GM10847 (cell line): ENCODE data around the gene ITSN1.

ENCODE experiments used
- POLR2A ChIP-seq: IDR thresholded peaks from 2 replicates; pipeline ENCODE4 v1.6.1; 2011; ENCODE audit not compliant: insufficient read length; ENCODE audit errors: extremely low read depth

Gene ITSN1

GRCh38 chr21:33664135-33664534 is 21.8 kb downstream of the ITSN1 start:
- TF ChIP-seq POLR2A, result no peak

DNA sequence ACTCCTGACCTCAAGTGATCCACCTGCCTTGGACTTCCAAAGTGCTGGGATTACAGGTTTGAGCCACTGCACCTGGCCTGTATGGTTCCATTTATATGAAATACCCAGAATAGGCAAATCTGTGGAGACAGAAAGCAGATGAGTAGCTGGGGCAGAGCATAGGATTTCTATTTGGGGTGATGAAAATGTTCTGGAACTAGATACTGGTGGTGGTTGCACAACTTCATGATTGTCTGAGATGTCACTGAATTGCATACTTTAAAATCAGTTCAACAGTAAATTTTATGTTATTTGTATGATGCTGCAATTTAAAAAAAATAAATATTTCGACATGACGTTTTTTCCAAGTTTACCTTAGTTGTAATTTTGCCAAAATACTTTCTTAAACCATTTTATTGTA is 23.9 kb downstream of the ITSN1 start:
- no peak for TF ChIP-seq POLR2A

- TF ChIP-seq POLR2A, result no peak
These were observed 25.3 kb downstream of the ITSN1 start for GRCh38 chr21:33667636-33668035.

- no peak for TF ChIP-seq POLR2A
These were observed 25.9 kb downstream of the ITSN1 start for GRCh38 chr21:33668180-33668579.

DNA sequence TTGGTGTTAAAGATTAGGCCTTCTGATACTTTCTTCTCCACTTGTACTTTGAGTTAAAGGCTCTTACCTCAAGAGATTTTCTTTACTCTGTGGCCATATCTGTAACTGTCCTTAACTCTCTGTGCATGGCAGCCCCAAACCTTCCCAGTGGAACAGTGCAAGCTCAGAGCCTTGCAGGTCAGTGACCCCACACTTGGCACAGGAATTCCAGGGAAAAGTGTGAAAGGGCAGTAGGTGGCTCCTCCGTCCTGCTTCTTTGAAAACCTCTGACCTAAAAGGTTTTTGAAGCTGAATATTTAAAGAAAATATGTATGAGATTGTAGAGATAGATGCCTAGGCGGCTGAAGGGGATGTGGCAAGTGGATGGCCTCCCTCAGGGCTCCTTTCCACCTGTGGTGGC is 26.3 kb downstream of the ITSN1 start:
- no peak for TF ChIP-seq POLR2A

DNA sequence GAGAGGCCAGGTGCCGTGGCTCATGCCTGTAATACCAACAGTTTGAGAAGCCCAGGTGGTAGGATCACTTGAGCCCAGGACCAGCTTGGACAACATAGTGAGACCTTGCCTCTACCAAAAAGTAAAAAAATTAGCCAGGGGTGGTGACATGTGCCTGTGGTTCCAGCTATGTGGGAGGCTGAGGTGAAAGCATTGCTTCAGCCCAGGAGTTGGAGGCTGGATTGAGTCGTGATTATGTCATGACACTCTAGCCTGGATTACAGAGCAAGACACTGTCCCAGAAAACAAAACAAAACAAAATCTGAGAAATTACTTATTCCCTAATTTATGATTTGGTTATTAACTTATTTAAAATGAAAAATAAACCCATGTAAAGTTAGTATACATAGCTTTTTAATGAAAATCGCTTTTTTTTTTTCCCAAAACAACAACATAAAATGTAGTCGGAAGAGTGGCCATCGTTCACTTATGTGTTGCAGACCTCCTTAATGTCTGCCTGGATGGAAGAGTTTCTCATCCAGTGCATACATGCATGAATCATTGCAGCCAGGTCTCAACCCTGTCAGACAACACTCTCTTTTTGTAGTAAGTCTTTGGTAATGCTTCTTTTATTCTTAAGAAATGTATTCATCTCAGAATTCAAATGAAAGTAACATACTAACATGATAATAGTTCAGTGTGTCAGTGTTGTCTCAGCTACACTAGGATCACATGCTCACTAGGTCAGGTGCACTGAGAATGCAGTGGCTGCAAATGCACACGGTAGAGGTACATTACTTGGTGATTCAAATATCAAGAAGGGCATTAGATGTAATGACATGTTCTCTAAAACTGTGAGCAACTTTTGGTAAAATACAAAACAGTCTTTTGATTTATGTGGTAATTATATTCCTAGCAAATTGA is 28.0 kb downstream of the ITSN1 start:
- TF ChIP-seq POLR2A, result no peak

DNA sequence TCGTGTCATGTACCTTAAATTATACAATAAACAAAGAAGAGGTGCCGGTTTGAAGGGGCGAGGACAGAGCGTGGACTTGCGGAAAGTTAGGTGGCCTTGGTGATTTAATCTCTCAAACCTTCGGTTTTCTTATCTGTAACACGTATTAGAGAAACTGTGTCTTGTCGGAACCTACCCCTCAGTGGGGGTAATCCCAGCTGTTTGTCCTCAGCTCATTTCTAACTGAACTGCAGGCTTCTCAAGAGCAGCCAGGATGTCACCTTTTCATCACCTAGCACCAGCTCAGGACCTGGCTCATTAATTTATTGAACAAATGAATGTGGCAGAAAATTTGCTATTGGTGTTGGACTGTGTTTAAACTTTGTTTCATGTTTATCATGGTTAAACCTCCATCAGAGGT is 31.2 kb downstream of the ITSN1 start:
- TF ChIP-seq POLR2A, result no peak

DNA sequence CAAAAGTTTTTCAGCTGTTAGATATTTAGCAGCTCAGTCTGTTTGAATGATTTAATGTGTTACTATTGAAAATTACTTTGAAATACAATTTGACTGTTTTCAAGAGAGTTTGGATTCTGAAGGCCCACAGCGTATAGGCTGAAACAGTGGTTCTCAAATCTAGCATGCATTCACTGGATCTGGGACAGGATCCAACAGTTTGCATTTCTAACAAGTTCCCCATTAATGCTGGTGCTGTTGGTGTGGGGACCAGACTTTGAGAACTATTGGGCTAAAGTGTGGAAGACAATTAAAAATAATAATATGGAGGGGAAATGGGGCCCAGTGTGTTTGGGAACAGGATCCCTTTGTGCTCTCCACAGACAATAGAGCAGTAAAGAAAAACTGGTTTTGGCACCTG is 31.9 kb downstream of the ITSN1 start:
- TF ChIP-seq POLR2A, result no peak

- no peak for TF ChIP-seq POLR2A
These were observed 35.1 kb downstream of the ITSN1 start for GRCh38 chr21:33677450-33677849.

GRCh38 chr21:33680870-33681269 is 38.6 kb downstream of the ITSN1 start:
- no peak for TF ChIP-seq POLR2A

DNA sequence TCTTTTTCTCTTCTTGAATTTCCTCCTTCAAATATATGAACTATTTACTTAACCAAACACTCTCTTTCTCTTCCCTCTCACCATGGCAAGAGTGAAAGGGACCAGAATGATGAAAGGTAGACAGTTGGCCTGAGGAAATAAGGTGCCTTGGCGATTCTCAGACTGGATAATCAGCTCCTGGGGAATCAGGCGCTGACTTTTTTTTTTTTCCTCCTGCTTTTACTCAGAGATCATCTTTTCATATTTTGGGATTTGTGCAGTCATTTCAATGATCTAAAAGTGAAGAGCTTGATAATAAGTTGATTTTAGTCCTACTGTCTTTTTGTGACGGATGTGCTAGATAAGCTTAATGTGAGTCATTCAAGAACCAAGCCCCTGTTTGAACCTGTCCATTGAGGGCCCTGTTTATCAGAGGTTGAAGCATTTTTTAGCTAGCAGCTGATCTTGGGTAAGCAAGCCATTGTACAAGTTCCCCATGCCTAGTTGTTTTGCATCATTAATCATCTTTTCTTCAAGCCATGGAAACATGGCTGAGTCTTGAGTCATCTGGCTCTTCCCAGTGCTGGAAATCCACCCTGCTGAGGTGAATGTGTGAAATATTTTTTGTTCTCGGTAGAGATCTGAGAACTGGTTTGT is 40.8 kb downstream of the ITSN1 start:
- TF ChIP-seq POLR2A, result no peak

DNA sequence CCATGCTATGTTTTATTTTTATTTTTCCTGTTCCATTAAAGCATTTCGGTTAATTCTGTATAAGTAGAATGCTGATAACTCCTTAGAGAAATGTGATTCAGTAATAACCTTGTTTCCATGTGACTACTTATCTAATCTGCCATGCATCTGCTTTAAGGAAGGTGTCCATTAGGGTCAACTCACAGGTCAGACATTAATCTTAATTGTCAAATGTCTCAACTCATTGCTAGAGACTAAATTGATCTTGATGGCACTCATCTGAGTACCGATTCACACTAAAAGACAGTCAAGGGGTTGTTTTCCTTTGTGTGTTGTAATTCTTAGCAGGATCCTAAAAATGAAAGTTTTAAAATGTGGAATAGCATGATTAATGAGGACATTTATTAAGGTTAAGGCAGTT is 41.8 kb downstream of the ITSN1 start:
- no peak for TF ChIP-seq POLR2A

DNA sequence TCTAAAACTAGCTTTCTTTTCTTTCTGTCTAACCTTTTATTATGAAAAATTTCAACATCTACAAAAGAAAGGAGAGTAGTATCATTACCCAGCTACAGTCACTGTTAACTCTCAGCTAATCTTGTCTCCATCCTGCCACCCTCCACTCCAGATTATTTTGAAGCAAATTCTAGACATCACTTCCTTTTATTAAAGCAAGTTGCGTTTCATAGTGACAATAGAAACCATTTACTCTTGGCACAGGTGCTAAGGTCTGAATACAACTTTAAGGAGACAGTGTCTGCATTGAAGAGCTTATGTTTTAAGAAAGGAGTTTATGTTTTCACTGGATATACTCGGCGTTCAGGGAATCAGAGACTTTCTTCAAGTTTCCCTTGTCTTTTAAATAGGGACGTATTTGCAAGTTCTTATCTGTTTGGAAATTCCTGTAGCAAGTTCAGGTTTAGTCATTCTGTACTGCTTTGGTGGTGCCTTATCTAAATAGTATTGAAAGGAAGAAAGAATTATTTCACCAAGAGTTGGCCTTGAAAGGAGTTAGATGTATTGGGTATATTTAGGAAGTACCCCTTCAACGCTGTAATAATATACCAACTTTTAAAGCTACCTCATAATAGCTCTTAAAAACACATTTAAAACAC is 42.7 kb downstream of the ITSN1 start:
- no peak for TF ChIP-seq POLR2A

DNA sequence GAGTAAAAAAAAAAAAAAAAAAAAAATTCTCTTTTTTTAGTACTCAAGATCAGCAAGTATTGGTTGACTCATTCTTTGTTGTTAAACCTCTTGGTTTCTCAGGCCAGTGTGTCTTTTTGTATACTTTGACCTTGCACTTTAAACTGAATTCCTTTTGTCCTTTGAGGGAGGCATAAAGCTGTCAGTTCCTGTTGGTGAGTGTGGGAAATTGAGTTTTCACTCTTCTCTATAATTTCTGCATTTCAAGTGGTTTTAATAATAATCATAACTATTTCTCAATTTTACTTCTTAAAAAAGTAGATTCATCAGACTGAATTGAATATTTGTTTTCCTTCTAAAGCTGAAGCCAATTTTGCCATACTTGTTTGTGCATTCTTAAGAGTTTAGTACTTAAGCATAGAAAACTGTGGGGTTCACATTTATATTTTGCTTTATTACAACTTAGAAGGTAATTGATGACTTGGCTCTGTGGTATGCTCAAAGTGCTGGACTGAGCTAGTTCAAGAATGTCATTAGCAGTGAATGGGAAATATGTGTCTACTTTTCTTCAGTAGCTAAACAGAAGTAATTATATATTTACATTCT is 43.4 kb downstream of the ITSN1 start:
- TF ChIP-seq POLR2A, result no peak

DNA sequence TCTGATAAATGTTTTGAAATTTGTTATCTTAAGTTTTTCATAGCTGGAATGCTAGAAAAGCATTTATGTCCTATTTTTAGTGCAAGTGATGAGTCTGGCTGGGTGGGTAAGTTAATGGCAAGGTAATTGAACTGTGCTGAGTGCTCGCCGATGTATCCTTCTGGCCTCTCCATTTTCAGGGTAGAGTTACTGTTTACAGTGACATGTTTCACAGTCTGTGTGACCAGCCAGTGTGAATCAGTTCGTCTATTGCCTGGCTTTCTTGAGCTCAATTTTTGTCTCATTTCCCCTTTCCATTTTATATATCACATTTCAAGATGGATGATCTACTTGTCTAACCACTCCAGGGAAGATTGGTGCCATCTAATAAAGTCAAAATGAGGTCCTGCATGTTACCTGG is 44.1 kb downstream of the ITSN1 start:
- TF ChIP-seq POLR2A, result no peak

DNA sequence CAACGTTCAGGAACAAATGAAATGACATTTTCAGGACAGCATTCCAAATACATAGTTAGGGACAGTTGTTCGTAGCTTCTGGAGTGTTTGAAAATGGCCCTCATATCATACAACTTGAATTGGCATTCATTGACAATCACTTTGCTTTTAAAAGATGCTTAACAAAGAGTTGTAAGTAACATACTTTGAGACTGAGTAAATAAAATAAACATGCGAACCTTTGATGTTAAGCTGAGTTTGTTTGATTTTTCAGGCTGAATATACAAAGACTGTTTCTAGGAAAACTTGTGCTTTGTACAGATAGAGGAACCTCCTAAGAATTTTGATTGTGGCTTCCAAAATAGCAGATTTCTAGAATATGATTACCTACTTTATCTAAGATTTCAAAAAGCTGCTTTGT is 45.3 kb downstream of the ITSN1 start:
- TF ChIP-seq POLR2A, result no peak
